Measurements from ENCODE around the gene TNFAIP8L3.
"Not testable (repeated sequence)": the region's sequence is repeated elsewhere in the genome, so short reads cannot be mapped to it uniquely, and the experiment has no call there.

TNFAIP8L3 gene

GRCh38 chr15:51132384-51133139 is 37.9 kb upstream of the TNFAIP8L3 start:
- Histone ChIP-seq H3K9ac (ENCODE audit: low read length in 2 of 2) (no peak overlapping the region), H3K27ac (ENCODE audit: low read length) (no peak overlapping the region), H3K4me1 (ENCODE audit: control insufficient read depth, insufficient read depth, low read length) (peaks cover 5% of the 10 kb centered on the region), H3K27me3 (ENCODE audit: control insufficient read depth in 1 of 2, insufficient read depth in 2 of 2, low read length in 2 of 2) (no peaks in the 10 kb centered on the region), H3K9me3 (ENCODE audit: control insufficient read depth in 2 of 2, low read length in 2 of 2) (no peaks in the 10 kb centered on the region), H3K36me3 (ENCODE audit: control insufficient read depth in 2 of 2, insufficient read depth in 2 of 2, low read length in 2 of 2) (no peaks in the 10 kb centered on the region), H3K4me3 (ENCODE audit: low read length in 2 of 2) (no peak overlapping the region)

- no peak overlapping the region for H3K9ac ChIP-seq (ENCODE audit: low read length in 2 of 2)
- H3K4me1 ChIP-seq (ENCODE audit: control insufficient read depth, insufficient read depth, low read length), result peaks cover 5% of the 10 kb centered on the region
- H3K27ac ChIP-seq (ENCODE audit: low read length), result no peak overlapping the region
- H3K27me3 ChIP-seq (ENCODE audit: control insufficient read depth in 1 of 2, insufficient read depth in 2 of 2, low read length in 2 of 2), result no peaks in the 10 kb centered on the region
- no peaks in the 10 kb centered on the region for H3K9me3 ChIP-seq (ENCODE audit: control insufficient read depth in 2 of 2, low read length in 2 of 2)
- H3K36me3 ChIP-seq (ENCODE audit: control insufficient read depth in 2 of 2, insufficient read depth in 2 of 2, low read length in 2 of 2), result no peaks in the 10 kb centered on the region
- H3K4me3 ChIP-seq (ENCODE audit: low read length in 2 of 2), result no peak overlapping the region
Measured at GRCh38 chr15:51131596-51132290, 37.0 kb upstream of the TNFAIP8L3 start.

GRCh38 chr15:51130344-51130743 is 35.6 kb upstream of the TNFAIP8L3 start:
- H3K27me3 ChIP-seq (ENCODE audit: control insufficient read depth in 1 of 2, insufficient read depth in 2 of 2, low read length in 2 of 2), result no peaks in the 10 kb centered on the region
- no peak overlapping the region for H3K27ac ChIP-seq (ENCODE audit: low read length)
- H3K9ac ChIP-seq (ENCODE audit: low read length in 2 of 2), result no peak overlapping the region
- H3K36me3 ChIP-seq (ENCODE audit: control insufficient read depth in 2 of 2, insufficient read depth in 2 of 2, low read length in 2 of 2), result no peaks in the 10 kb centered on the region
- H3K4me3 ChIP-seq (ENCODE audit: low read length in 2 of 2), result no peak overlapping the region
- peaks cover 5% of the 10 kb centered on the region for H3K4me1 ChIP-seq (ENCODE audit: control insufficient read depth, insufficient read depth, low read length)
- no peaks in the 10 kb centered on the region for H3K9me3 ChIP-seq (ENCODE audit: control insufficient read depth in 2 of 2, low read length in 2 of 2)

- H3K9ac ChIP-seq (ENCODE audit: low read length in 2 of 2), result no peak overlapping the region
- no peak overlapping the region for H3K4me3 ChIP-seq (ENCODE audit: low read length in 2 of 2)
- no peaks in the 10 kb centered on the region for H3K9me3 ChIP-seq (ENCODE audit: control insufficient read depth in 2 of 2, low read length in 2 of 2)
- no peaks in the 10 kb centered on the region for H3K36me3 ChIP-seq (ENCODE audit: control insufficient read depth in 2 of 2, insufficient read depth in 2 of 2, low read length in 2 of 2)
- peaks cover 5% of the 10 kb centered on the region for H3K4me1 ChIP-seq (ENCODE audit: control insufficient read depth, insufficient read depth, low read length)
- H3K27ac ChIP-seq (ENCODE audit: low read length), result no peak overlapping the region
- H3K27me3 ChIP-seq (ENCODE audit: control insufficient read depth in 1 of 2, insufficient read depth in 2 of 2, low read length in 2 of 2), result no peaks in the 10 kb centered on the region
Measured at GRCh38 chr15:51129535-51130188, 35.0 kb upstream of the TNFAIP8L3 start.

- Histone ChIP-seq H3K36me3 (ENCODE audit: control insufficient read depth in 2 of 2, insufficient read depth in 2 of 2, low read length in 2 of 2) (no peaks in the 10 kb centered on the region), H3K27ac (ENCODE audit: low read length) (no peak overlapping the region), H3K4me3 (ENCODE audit: low read length in 2 of 2) (no peak overlapping the region), H3K27me3 (ENCODE audit: control insufficient read depth in 1 of 2, insufficient read depth in 2 of 2, low read length in 2 of 2) (no peaks in the 10 kb centered on the region), H3K4me1 (ENCODE audit: control insufficient read depth, insufficient read depth, low read length) (peaks cover 5% of the 10 kb centered on the region), H3K9ac (ENCODE audit: low read length in 2 of 2) (no peak overlapping the region), H3K9me3 (ENCODE audit: control insufficient read depth in 2 of 2, low read length in 2 of 2) (no peaks in the 10 kb centered on the region)
Measured at GRCh38 chr15:51128701-51129100, 34.0 kb upstream of the TNFAIP8L3 start.

- no peak overlapping the region for H3K27ac ChIP-seq (ENCODE audit: low read length)
- no peaks in the 10 kb centered on the region for H3K27me3 ChIP-seq (ENCODE audit: control insufficient read depth in 1 of 2, insufficient read depth in 2 of 2, low read length in 2 of 2)
- no peaks in the 10 kb centered on the region for H3K36me3 ChIP-seq (ENCODE audit: control insufficient read depth in 2 of 2, insufficient read depth in 2 of 2, low read length in 2 of 2)
- no peak overlapping the region for H3K9ac ChIP-seq (ENCODE audit: low read length in 2 of 2)
- H3K9me3 ChIP-seq (ENCODE audit: control insufficient read depth in 2 of 2, low read length in 2 of 2), result no peaks in the 10 kb centered on the region
- no peaks in the 10 kb centered on the region for H3K4me1 ChIP-seq (ENCODE audit: control insufficient read depth, insufficient read depth, low read length)
- no peak overlapping the region for H3K4me3 ChIP-seq (ENCODE audit: low read length in 2 of 2)
Measured at GRCh38 chr15:51126842-51127241, 32.1 kb upstream of the TNFAIP8L3 start.

GRCh38 chr15:51123002-51123401 is 28.3 kb upstream of the TNFAIP8L3 start:
- H3K4me3 ChIP-seq (ENCODE audit: low read length in 2 of 2); H3K9me3 ChIP-seq (ENCODE audit: control insufficient read depth in 2 of 2, low read length in 2 of 2); H3K27me3 ChIP-seq (ENCODE audit: control insufficient read depth in 1 of 2, insufficient read depth in 2 of 2, low read length in 2 of 2); H3K9ac ChIP-seq (ENCODE audit: low read length in 2 of 2); H3K27ac ChIP-seq (ENCODE audit: low read length); H3K36me3 ChIP-seq (ENCODE audit: control insufficient read depth in 2 of 2, insufficient read depth in 2 of 2, low read length in 2 of 2); H3K4me1 ChIP-seq (ENCODE audit: control insufficient read depth, insufficient read depth, low read length): not testable (repeated sequence)

GRCh38 chr15:51121631-51122225 is 27.0 kb upstream of the TNFAIP8L3 start:
- Histone ChIP-seq H3K27ac (ENCODE audit: low read length) (no peak overlapping the region), H3K4me3 (ENCODE audit: low read length in 2 of 2) (no peak overlapping the region), H3K27me3 (ENCODE audit: control insufficient read depth in 1 of 2, insufficient read depth in 2 of 2, low read length in 2 of 2) (no peaks in the 10 kb centered on the region), H3K36me3 (ENCODE audit: control insufficient read depth in 2 of 2, insufficient read depth in 2 of 2, low read length in 2 of 2) (no peaks in the 10 kb centered on the region), H3K9me3 (ENCODE audit: control insufficient read depth in 2 of 2, low read length in 2 of 2) (no peaks in the 10 kb centered on the region), H3K9ac (ENCODE audit: low read length in 2 of 2) (no peak overlapping the region), H3K4me1 (ENCODE audit: control insufficient read depth, insufficient read depth, low read length) (peaks cover 3% of the 10 kb centered on the region)

- Histone ChIP-seq H3K36me3 (ENCODE audit: control insufficient read depth in 2 of 2, insufficient read depth in 2 of 2, low read length in 2 of 2) (no peaks in the 10 kb centered on the region), H3K27ac (ENCODE audit: low read length) (peak overlapping the region; percentile 20), H3K4me3 (ENCODE audit: low read length in 2 of 2) (no peak overlapping the region)
Measured at GRCh38 chr15:51121118-51121517, 26.4 kb upstream of the TNFAIP8L3 start.

GRCh38 chr15:51119120-51119519 is 24.4 kb upstream of the TNFAIP8L3 start:
- H3K4me1 ChIP-seq (ENCODE audit: control insufficient read depth, insufficient read depth, low read length), result peaks cover 5% of the 10 kb centered on the region

More at GRCh38 chr15:51121118-51121517, 26.4 kb upstream of the TNFAIP8L3 start:
- Histone ChIP-seq H3K9ac (ENCODE audit: low read length in 2 of 2) (no peak overlapping the region), H3K9me3 (ENCODE audit: control insufficient read depth in 2 of 2, low read length in 2 of 2) (no peaks in the 10 kb centered on the region), H3K4me1 (ENCODE audit: control insufficient read depth, insufficient read depth, low read length) (peaks cover 3% of the 10 kb centered on the region), H3K27me3 (ENCODE audit: control insufficient read depth in 1 of 2, insufficient read depth in 2 of 2, low read length in 2 of 2) (no peaks in the 10 kb centered on the region)

More at GRCh38 chr15:51119120-51119519, 24.4 kb upstream of the TNFAIP8L3 start:
- no peaks in the 10 kb centered on the region for H3K36me3 ChIP-seq (ENCODE audit: control insufficient read depth in 2 of 2, insufficient read depth in 2 of 2, low read length in 2 of 2)
- H3K27ac ChIP-seq (ENCODE audit: low read length), result no peak overlapping the region
- H3K27me3 ChIP-seq (ENCODE audit: control insufficient read depth in 1 of 2, insufficient read depth in 2 of 2, low read length in 2 of 2), result no peaks in the 10 kb centered on the region
- no peaks in the 10 kb centered on the region for H3K9me3 ChIP-seq (ENCODE audit: control insufficient read depth in 2 of 2, low read length in 2 of 2)
- no peak overlapping the region for H3K9ac ChIP-seq (ENCODE audit: low read length in 2 of 2)
- no peak overlapping the region for H3K4me3 ChIP-seq (ENCODE audit: low read length in 2 of 2)
